HL-60/S4 treated with phorbol 12-myristate 13-acetate at 8.2 ng/mL for 4 days and 3 days (cell line): ENCODE data around the gene CBS.
"Not testable (repeated sequence)": the region's sequence is repeated elsewhere in the genome, so short reads cannot be mapped to it uniquely, and the experiment has no call there.

Source experiments
- in situ Hi-C: fragments of 300-500 bp; cut with MboI; formaldehyde crosslinking; loops from 2 replicates; pipeline ENCODE4 v1.15.0; 2022; ENCODE audit warnings: low sequenced_read_pairs

CBS gene

GRCh38 chr21:43025636-43026180 lies 49.9 kb downstream of the CBS start:
- in situ Hi-C loops: no loop called here

GRCh38 chr21:43024439-43025136 lies 51.0 kb downstream of the CBS start:
- in situ Hi-C loops: no loop called here

GRCh38 chr21:43023175-43023574 lies 52.5 kb downstream of the CBS start:
- in situ Hi-C loops: no loop called here

- in situ Hi-C loops: no loop called here
These were observed 53.7 kb downstream of the CBS start for GRCh38 chr21:43021756-43022600.

GRCh38 chr21:43021191-43021590 lies 54.4 kb downstream of the CBS start:
- in situ Hi-C loops: no loop called here

- in situ Hi-C loops: no loop called here
These were observed 54.9 kb downstream of the CBS start for GRCh38 chr21:43020771-43021170.

- in situ Hi-C loops: no loop called here
These were observed 55.5 kb downstream of the CBS start for GRCh38 chr21:43020177-43020576.

- in situ Hi-C loops: no loop called here
These were observed 57.1 kb downstream of the CBS start for GRCh38 chr21:43018519-43018918.

GRCh38 chr21:43016728-43017127 lies 58.9 kb downstream of the CBS start:
- in situ Hi-C loops: no loop called here

- in situ Hi-C loops: no loop called here
These were observed 59.6 kb downstream of the CBS start for GRCh38 chr21:43015906-43016540.

- in situ Hi-C loops: no loop called here
These were observed 63.0 kb downstream of the CBS start for GRCh38 chr21:43012596-43012995.

- in situ Hi-C loops: no loop called here
These were observed 68.8 kb downstream of the CBS start for GRCh38 chr21:43006874-43007208.

GRCh38 chr21:43006051-43006873 lies 69.4 kb downstream of the CBS start:
- in situ Hi-C loops: not testable (repeated sequence)

GRCh38 chr21:43005635-43006034 lies 70.0 kb downstream of the CBS start:
- in situ Hi-C loops: no loop called here

- in situ Hi-C loops: no loop called here
These were observed 70.7 kb downstream of the CBS start for GRCh38 chr21:43004926-43005325.
